ENCODE measurements around the gene CALHM1.
A peak's percentile ranks its signal among the peaks of the same experiment; 100 is the strongest.
"Not testable (repeated sequence)": the region's sequence is repeated elsewhere in the genome, so short reads cannot be mapped to it uniquely, and the experiment has no call there.

CALHM1 gene

GRCh38 chr10:103458720-103459119 is at the start of gene CALHM1:
Gene CALHM1, minus strand, starts transcription at chr10:103458900. Its CDS starts 149 bp downstream, at chr10:103458751.
- no peak for DNase-seq (ENCODE audit: low read depth in 3 of 3)

- DNase-seq (ENCODE audit: low read depth in 3 of 3) = no peak
Observed at GRCh38 chr10:103507235-103508191, 48.8 kb upstream of the CALHM1 start.

GRCh38 chr10:103506061-103506460 is 47.4 kb upstream of the CALHM1 start:
- DNase-seq (ENCODE audit: low read depth in 3 of 3) = no peak

GRCh38 chr10:103504181-103504783 is 45.6 kb upstream of the CALHM1 start:
- peak in 1 of 3 donors; percentile 29 for DNase-seq (ENCODE audit: low read depth in 3 of 3)

GRCh38 chr10:103503777-103504176 is 45.1 kb upstream of the CALHM1 start:
- DNase-seq (ENCODE audit: low read depth in 3 of 3) = not testable (repeated sequence)

- DNase-seq (ENCODE audit: low read depth in 3 of 3) = no peak
Observed at GRCh38 chr10:103502849-103503660, 44.4 kb upstream of the CALHM1 start.

- no peak for DNase-seq (ENCODE audit: low read depth in 3 of 3)
Observed at GRCh38 chr10:103501186-103501585, 42.5 kb upstream of the CALHM1 start.

GRCh38 chr10:103500481-103500880 is 41.8 kb upstream of the CALHM1 start:
- no peak for DNase-seq (ENCODE audit: low read depth in 3 of 3)

- DNase-seq (ENCODE audit: low read depth in 3 of 3) = no peak
Observed at GRCh38 chr10:103499881-103500280, 41.2 kb upstream of the CALHM1 start.

- no peak for DNase-seq (ENCODE audit: low read depth in 3 of 3)
Observed at GRCh38 chr10:103498936-103499638, 40.4 kb upstream of the CALHM1 start.

GRCh38 chr10:103497161-103497915 is 38.6 kb upstream of the CALHM1 start:
- no peak for DNase-seq (ENCODE audit: low read depth in 3 of 3)

GRCh38 chr10:103495321-103495720 is 36.6 kb upstream of the CALHM1 start:
- no peak for DNase-seq (ENCODE audit: low read depth in 3 of 3)

GRCh38 chr10:103493916-103494877 is 35.5 kb upstream of the CALHM1 start:
- DNase-seq (ENCODE audit: low read depth in 3 of 3) = no peak

GRCh38 chr10:103493362-103493915 is 34.7 kb upstream of the CALHM1 start, which contains the start of gene NEURL1:
Gene NEURL1, plus strand, starts transcription at chr10:103493705. Its CDS starts 683 bp downstream, at chr10:103494388.
- DNase-seq (ENCODE audit: low read depth in 3 of 3) = peak in 1 of 3 donors; percentile 26

GRCh38 chr10:103492655-103493261 is 34.1 kb upstream of the CALHM1 start:
- DNase-seq (ENCODE audit: low read depth in 3 of 3) = no peak

GRCh38 chr10:103491729-103492364 is 33.1 kb upstream of the CALHM1 start:
- DNase-seq (ENCODE audit: low read depth in 3 of 3) = no peak

GRCh38 chr10:103490986-103491314 is 32.2 kb upstream of the CALHM1 start:
- DNase-seq (ENCODE audit: low read depth in 3 of 3) = no peak

- DNase-seq (ENCODE audit: low read depth in 3 of 3) = no peak
Observed at GRCh38 chr10:103487410-103487708, 28.7 kb upstream of the CALHM1 start.
